Small intestine (tissue), 7 donors: ENCODE results near the gene GAS2L3. TPM values are rescaled to one million over a fixed set of nuclear protein-coding genes. Genes with fewer than 3 reads are reported as not detected.

ENCODE experiments used
- DNase-seq, 2 donors: peaks; one replicate each; pipeline versions ENCODE4 v3.0.0 to v3.0.0-alpha.2; 2013
- FAIRE-seq: peaks from 2 replicates; lab custom pipeline; 2012; peaks lifted over from hg19 to GRCh38; lab: Jason Lieb, UNC
- H3K27ac ChIP-seq, 3 donors: one replicate each; pipeline ENCODE4 v1.5.1; 2013; ENCODE audit warnings: low read length in 2 of 3, mild to moderate bottlenecking in 2 of 3, control low read depth in 1 of 3, inconsistent platforms in 1 of 3, low read depth in 1 of 3, moderate library complexity in 1 of 3
- H3K27me3 ChIP-seq, 3 donors: one replicate each; pipeline ENCODE4 v1.6.1; 2013; ENCODE audit warnings: low read length in 3 of 3, inconsistent platforms in 1 of 3; ENCODE audit not compliant: control insufficient read depth in 3 of 3, insufficient read depth in 3 of 3
- H3K36me3 ChIP-seq, 3 donors: one replicate each; pipeline ENCODE4 v1.6.1; 2013; ENCODE audit warnings: low read length in 3 of 3, inconsistent platforms in 1 of 3, low read depth in 1 of 3, mild to moderate bottlenecking in 1 of 3, moderate library complexity in 1 of 3; ENCODE audit not compliant: control insufficient read depth in 3 of 3, insufficient read depth in 2 of 3
- H3K4me1 ChIP-seq, 3 donors: one replicate each; pipeline ENCODE4 v1.6.1; 2013; ENCODE audit warnings: low read length in 2 of 3, inconsistent platforms in 1 of 3, low read depth in 1 of 3, mild to moderate bottlenecking in 1 of 3, moderate library complexity in 1 of 3; ENCODE audit not compliant: control insufficient read depth in 3 of 3, insufficient read depth in 2 of 3
- H3K4me3 ChIP-seq, 3 donors: one replicate each; pipeline ENCODE4 v1.5.1; 2013; ENCODE audit warnings: low read length in 3 of 3, control low read depth in 1 of 3, inconsistent platforms in 1 of 3, low read depth in 1 of 3, mild to moderate bottlenecking in 1 of 3, moderate library complexity in 1 of 3
- H3K9me3 ChIP-seq, 2 donors: one replicate each; pipeline ENCODE4 v1.6.1; 2013; ENCODE audit warnings: low read depth in 1 of 2, low read length in 1 of 2; ENCODE audit not compliant: control insufficient read depth in 2 of 2, insufficient read depth in 1 of 2
- WGBS, 3 donors: extraction: QIAGEN DNeasy Blood & Tissue Kit; methylation state at CpG; one replicate each; pipeline ENCODE4 v1.1.7; 2013; 5-methylcytosine and 5-hydroxymethylcytosine counted together
- polyA plus RNA-seq, 4 donors: library from polyadenylated mRNA; stranded (reverse) in 3 of 4; unstranded in 1 of 4; fragments of 200-250 nt in 3 of 4; fragments of 120-200 nt in 1 of 4; gene quantifications; one replicate each; pipeline versions ENCODE4 v1.2.1 to v1.2.3, GENCODE V29; 2013
- donor health status: healthy with polysubstance abuse.
- donor health status: control.
- donor health status: control.
- donor health status: Bipolar disorder and iron deficiency.
- donor health status: healthy.

Gene GAS2L3
- polyA plus RNA-seq, 4 donors, result 2.2 to 37.4 (median 4.5) TPM

DNA sequence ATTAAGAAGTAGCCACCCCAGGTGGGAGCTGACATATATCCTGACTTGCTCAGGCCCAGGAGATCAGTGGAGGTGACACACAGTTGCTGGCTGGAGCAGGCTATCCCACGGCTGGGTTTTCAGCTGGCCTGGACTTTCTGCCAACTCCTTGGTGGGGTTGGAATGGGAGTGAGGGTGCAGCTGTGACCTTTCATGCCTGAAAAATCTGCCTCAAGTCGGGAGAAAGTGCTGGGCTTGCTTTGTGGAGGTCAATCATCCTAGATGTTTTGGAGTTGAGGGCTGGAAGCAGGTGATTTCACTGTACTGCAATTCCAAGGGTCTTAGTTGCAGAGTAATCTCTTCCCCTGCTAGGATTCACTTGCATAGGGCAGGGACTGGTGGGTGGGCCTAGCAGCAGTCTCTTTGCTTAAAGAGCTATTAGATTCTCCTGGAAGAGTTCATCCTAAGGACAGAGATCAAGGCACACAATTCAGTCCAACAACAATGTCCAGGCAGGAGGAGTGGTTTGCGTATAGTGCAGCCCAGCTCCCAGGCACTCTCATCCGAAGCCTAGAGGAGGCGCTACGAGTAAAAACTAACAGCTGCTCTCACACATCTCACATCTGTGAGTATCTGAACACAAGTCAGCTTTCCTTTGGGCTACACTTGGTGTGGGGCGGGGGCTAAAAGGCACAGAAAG lies 98.1 kb downstream of the GAS2L3 start:
- Histone ChIP-seq H3K4me3 (no peak overlapping the region), H3K4me1 (no peaks in the 10 kb centered on the region), H3K27me3 (peaks cover 0 to 3% (median 0%) of the 10 kb centered on the region in 3 donors), H3K27ac (no peak overlapping the region), H3K36me3 (no peaks in the 10 kb centered on the region), H3K9me3 (no peaks in the 10 kb centered on the region)
- no peak for FAIRE-seq
- DNase-seq, result no peak
- 67 to 72% (median 68%) methylated on average over 7 of the region's 7 CpGs for WGBS, 3 donors

GRCh38 chr12:100672075-100672592 lies 98.7 kb downstream of the GAS2L3 start:
- WGBS, 3 donors, result 55 to 62% (median 60%) methylated on average over 2 of the region's 2 CpGs
- Histone ChIP-seq H3K36me3 (no peaks in the 10 kb centered on the region), H3K4me1 (no peaks in the 10 kb centered on the region), H3K4me3 (no peak overlapping the region), H3K27ac (no peak overlapping the region), H3K9me3 (no peaks in the 10 kb centered on the region), H3K27me3 (peaks cover 0 to 3% (median 0%) of the 10 kb centered on the region in 3 donors)
- DNase-seq (peak in 1 of 2 donors; percentile 11), FAIRE-seq (no peak)

DNA sequence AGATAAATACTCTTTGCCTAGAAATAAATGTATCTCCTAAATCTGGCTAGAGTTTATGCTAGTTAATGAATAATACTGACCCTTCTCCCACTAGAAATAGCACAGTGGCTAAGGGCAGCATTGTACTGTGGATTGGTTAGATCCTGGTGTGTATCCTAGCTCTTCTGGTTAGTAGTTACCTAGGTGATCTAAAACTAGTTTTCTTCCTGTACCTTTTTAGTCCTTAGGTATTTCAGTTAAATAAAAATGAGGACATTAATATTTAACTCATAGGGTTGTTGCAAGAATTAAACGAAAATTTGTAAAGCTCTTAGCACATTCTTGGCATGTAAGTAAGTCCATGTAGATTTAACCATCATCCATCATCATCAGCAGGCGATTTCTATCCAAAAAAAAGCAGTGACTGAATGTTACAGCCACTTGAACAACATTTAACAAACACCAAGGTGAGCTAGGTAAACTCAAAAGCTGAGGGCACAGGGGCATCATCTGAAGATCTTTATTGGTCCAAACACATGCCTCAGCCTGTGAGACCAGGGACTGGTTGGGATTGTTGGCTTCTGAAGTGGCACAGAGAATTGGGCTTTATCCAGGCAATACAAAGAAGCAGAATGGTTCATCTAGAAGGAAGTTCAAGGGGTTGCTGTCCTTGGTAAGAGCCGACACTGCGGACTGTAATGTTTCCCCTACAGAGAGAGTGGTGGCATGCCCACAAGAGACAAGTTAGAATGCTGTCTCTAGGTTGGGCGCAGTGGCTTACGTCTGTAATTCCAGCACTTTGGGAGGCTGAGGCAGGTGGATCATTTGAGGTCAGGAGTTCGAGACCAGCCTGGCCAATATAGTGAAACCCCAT lies 100.8 kb downstream of the GAS2L3 start:
- Histone ChIP-seq H3K9me3 (no peaks in the 10 kb centered on the region), H3K4me1 (no peaks in the 10 kb centered on the region), H3K27me3 (peaks cover 0 to 4% (median 2%) of the 10 kb centered on the region in 3 donors), H3K4me3 (no peak overlapping the region), H3K36me3 (no peaks in the 10 kb centered on the region), H3K27ac (no peak overlapping the region)
- FAIRE-seq (no peak), DNase-seq (no peak)
- WGBS, 3 donors, result 54 to 65% (median 64%) methylated on average over 7 of the region's 7 CpGs

Other genes with a start within 250 kb of the GAS2L3 start
- 1 to 10 TPM in 3 of 4 donors, under 1 TPM in 1; 0.22 to 5.6 (median 1.6) TPM for gene SLC17A8, start 216.6 kb upstream of the GAS2L3 start, polyA plus RNA-seq
- 100 to 1,000 TPM in 1 of 4 donors, 10 to 100 TPM in 3; 16.5 to 139 (median 45.0) TPM for gene NR1H4, start 99.8 kb upstream of the GAS2L3 start, polyA plus RNA-seq
- 1 to 10 TPM in 1 of 4 donors, under 1 TPM in 2, not detected in 1; 0.03 to 2.1 (median 0.54) TPM for gene ANO4, start 221.1 kb downstream of the GAS2L3 start, polyA plus RNA-seq